ENCODE measurements around the gene INVS.
"Not testable (repeated sequence)": the region's sequence is repeated elsewhere in the genome, so short reads cannot be mapped to it uniquely, and the experiment has no call there.

Gene INVS

DNA sequence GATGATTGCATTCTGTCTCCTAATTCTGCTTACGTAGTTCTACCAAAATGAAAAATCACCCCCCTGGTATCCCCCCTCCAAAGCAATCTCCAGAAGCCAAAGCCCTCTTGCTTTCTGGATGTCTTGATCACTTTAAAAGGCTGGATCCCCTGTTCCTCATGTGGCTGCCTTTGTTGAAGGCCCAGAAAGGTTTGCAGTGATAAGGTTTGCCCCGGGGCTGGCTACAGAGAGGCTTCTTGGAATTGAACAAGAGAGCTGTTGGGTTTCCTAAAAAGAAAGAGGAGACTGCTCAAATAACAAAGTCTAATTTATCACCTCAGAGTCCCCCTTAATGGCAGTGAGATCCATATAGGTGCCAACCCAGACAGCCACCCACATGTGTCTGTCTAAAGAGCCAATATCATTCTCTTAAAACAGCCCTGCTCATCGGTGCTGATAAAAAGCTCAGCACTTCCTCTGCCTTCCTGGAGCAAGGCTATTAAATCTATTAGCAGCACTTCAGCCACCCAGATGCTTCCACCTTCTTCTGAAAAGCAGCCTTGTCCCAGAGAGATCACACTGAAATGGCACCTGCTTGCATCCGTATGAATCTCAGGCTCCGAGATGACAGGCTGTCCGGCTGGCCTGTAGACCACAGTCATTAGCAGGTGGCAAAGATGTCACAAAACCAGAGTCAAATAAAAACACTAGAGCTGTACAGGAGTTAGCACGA is 182.8 kb downstream of the INVS start:
- DNase-seq = no peak

DNA sequence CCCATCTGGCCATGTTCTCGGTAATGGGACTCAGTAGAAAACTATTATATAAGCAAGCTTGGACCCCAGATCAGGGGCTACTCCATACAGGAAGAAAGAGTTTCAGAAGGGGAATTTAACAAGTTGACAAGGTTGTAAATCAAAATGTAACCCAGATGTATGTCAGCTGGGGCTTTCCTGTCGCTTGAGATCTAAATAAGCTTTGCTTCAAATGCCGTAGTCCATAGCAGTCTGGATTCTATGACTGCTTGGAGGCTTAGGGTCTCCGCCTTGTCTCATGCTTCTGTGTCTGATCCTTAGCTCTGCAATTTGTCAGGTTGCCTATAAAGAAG is 183.3 kb downstream of the INVS start:
- DNase-seq = no peak

DNA sequence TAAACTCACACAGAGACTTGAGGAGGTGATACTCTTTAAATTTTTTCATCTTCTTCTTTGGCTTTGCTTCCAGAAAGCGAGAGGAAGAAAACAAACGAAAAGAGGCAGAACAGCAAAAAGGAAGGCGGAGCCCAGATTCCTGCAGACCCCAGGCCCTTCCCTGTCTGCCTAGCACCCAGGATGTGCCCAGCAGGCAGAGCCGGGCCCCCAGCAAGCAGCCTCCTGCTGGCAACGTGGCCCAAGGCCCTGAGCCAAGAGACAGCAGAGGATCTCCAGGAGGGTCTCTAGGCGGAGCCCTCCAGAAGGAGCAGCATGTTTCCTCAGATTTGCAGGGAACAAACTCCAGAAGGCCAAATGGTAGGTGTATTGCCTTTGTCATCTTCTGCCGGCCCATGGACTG is 185.2 kb downstream of the INVS start:
- no peak for DNase-seq

DNA sequence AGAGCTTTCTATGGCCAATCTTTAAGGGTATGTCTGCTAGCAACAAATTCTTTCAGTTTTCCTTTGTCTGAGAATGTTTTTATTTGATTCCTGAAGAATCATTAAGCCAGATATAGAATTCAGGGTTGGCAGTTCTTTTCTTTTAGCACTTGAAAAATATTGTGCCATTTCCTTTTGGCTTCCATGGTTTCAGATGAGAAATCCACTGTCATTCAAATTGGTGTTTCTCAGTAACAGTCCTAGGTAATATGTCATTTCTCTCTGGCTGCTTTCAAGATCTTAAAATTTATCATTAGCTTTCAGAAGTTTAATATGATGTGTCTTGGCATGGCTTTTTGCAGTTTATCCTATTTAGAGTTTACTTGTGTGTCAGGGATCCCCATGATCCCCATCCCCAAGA is 186.0 kb downstream of the INVS start:
- DNase-seq = no peak

DNA sequence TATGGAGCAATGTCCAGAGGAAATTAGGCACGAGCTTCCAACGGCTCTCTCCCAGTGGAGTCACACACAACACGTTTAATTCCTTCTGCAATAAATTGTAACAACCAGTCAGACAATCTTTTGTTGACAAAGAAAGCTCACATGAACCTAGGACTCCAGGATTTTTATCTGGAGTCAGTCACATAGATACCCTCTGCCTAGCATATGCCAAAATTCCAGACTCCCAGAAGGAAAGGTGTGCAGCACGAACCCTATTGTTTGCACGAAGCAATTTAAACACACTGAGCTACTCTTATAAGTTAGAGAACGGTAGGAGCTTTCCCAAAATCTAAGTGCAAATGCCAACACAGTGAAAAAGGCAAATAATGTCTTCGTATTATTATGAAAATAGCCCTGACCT is 186.6 kb downstream of the INVS start:
- DNase-seq = no peak

DNA sequence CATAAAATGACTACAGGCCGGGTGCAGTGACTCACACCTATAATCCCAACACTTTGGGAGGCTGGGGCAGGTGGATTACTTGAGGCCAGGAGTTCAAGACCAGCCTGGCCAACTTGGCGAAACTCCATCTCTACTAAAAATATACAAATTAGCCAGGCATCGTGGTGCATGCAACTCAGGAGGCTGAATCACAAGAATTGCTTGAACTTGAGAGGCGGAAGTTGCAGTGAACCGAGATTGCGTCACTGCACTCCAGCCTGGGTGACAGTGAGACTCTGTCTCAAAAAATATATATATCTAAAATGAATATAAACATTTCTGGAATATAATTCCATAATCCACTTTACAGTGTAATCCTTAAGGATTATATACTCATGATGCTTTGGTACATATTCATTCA is 187.2 kb downstream of the INVS start:
- DNase-seq = no peak

DNA sequence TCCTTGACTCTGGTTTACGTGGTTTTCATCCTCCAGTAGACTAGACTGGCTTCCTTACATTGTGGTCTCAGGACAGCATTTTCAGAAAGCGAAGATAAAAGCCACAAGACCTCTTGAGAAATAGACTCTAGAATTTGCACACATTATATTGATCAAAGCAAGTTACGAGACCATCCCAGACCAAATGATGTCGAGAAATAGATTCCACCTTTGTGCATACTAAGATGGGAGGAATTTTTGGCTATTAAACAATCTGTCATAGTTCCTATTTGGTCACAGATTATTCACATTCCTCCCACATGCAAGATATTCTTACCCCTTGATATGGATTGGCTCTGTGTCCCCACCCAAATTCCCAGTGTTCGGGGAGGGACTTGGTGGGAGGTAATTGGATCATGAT is 188.1 kb downstream of the INVS start:
- DNase-seq = no peak

DNA sequence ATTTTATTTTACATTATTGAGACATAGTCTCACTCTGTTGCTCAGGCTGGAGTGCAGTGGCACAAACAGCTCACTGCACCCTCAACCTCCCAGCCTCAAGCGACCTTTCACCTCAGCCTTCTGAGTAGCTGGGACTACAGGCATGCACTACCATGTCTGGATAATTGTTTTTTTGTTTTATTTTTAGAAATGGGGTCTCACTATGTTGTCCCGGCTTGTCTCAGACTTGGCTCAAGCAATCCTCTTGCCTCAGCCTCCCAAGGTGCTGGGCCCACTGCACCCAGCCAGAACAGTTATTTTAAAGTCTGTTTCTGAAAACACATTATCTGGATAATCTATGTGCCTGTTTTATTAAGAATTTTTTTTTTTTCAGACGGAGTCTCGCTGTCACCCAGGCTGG is 191.7 kb downstream of the INVS start:
- DNase-seq = no peak

DNA sequence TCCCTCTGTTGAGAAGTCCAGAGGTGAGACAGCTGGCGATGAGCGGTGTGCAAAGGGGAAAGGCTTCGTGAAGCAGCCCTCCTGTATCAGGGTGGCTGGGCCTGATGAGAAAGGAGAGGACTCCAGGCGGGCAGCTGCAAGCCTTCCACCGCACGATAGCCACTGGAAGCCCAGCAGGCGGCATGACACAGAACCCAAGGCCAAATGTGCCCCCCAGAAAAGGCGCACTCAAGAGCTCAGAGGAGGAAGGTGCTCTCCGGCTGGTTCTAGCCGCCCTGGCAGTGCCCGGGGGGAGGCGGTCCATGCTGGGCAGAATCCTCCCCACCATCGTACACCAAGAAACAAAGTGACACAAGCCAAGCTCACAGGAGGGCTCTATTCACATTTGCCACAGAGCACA is 193.4 kb downstream of the INVS start:
- DNase-seq = no peak

DNA sequence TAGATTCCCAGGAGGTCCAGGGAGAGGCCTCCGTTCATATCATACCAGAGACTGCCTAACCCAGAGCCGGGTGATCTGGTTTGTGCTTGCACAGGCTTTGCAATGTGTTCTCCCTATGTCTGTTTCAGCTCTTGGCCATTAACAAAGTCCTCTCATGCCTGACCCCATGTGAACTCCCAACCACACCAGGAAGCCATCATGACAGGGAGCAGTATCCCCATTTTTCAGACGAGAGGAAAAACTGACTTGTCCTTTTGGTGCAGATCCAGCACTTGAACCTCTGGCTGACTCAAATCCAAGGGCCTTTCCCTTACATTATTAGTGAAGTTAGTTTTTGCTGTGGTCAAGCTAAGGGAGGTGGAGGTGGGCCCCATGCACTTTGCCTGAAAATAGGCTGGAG is 195.3 kb downstream of the INVS start:
- DNase-seq = no peak

DNA sequence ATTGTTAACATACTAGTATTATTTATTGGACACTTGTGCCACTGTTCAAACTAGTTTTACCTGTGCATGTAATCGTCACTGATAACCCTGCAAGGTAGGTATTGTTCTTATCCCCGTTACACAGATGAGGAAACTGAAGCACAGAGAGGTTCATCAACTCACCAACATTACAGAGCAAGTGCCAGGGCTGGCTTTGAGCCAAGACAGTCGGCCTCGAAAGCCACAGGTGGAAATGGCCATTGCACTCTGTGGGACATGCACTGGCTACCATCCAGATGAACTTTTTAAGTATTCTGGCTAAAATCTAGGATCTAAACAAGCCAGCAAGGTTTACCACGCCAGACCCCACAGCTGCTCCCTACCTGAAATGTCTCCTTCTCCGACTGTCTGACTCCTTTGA is 195.8 kb downstream of the INVS start:
- no peak for DNase-seq

DNA sequence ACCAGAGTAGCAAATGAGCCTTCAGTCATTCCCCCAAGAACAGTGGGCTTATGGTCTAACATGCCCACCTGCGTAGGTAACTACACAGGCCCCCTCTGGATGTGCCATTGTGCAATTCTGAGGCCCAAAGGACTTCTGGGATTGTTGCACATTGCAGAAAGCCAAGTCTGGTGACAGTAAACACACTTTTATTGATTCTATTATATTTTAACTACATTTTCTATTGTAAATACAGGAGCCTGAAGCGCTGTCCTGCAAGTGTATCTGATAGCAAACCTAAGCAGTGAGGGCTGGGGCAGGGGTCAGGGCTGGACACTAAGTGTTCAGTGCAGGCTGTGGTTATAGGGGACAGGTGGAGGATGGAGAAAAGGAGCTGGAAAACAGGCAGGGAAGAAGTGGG is 196.2 kb downstream of the INVS start:
- DNase-seq = no peak

DNA sequence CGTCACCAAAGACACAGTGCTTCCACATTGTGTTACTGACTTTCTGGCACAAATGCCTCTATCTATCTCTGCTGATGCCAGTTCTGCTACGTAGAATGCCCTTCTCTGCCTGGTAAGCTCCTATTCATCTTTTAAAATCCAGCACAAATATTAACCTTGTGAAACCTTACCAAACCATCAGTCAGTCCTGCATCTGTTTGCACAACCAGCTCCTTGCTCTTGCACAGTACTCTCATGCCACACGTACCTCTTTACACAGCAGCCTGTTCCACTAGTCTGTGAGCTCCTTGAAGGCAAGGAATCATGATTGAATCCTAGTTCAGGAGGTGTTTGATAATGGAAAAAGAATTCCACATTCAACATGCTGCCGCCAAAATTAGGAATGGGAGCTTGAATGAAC is 197.4 kb downstream of the INVS start:
- DNase-seq = no peak

DNA sequence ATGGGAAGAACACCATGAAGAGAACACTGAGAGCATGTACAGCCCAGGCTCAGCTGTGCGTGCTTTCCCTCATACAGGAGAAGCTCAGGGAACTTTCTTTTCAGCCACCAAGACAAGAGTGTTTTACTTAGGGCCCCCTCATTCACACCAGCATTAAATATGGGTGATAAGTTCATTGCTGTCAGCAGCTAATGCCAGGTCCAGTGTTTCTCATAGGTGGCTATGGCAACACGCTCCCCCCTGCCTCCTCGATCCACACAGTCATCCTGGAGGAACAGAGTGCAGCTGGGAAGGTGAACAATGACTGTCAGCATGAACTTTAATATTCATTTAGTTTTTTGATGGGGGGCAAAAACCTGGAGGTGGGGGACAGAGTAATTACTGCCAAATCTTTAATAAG is 199.3 kb downstream of the INVS start:
- DNase-seq = no peak

DNA sequence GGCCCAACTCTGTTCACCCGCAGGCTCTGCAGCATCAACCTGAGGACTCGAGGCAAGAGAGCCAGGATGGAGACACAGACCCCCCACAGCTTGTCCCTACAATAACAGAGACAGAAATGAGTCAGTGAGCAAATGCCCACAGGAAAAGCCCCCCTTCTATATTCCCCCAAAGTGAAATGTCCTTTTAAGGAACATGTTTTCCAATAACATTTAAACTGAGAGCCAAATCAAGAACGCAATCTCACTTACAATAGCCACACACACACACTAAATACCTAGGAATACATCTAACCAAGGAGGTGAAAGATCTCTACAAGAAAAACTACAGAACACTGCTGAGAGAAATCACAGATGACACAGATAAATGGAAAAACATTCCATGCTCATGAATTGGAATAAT is 204.7 kb downstream of the INVS start:
- no peak for DNase-seq

DNA sequence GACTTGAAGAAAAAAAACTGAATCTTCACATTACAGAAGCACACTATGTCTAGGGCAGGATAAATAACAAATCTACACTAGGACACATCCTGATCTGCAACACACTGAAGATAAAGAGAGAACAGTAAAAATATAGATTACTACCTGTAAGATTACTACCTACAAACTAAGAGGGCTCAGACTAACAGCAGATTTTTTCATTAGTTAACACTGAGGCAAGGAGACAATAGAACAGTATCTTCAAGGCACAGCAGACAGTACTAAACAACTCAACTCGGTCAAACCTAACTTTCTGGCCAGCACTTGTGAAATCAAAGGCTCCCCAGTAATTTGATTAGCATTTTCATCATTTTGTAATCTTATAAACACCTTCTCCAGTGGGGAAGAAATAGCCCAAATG is 207.2 kb downstream of the INVS start:
- DNase-seq = no peak

DNA sequence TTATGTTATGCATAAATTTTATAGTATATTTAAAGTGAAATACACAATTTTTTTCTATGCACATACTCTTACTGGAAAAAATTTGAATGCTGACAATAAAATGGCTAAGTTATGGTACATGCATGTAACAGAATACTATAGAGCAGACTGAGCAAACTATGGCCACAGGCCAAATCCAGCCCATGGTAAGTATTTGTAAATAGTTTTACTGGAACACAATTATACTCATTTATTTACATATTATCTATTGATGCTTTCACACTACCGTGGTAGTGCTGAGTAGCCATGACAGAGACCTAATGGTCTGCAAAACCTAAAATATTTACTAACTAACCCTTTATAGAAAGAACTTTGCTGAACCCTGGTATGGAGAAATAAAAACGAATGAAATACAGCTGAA is 208.0 kb downstream of the INVS start:
- DNase-seq = no peak

DNA sequence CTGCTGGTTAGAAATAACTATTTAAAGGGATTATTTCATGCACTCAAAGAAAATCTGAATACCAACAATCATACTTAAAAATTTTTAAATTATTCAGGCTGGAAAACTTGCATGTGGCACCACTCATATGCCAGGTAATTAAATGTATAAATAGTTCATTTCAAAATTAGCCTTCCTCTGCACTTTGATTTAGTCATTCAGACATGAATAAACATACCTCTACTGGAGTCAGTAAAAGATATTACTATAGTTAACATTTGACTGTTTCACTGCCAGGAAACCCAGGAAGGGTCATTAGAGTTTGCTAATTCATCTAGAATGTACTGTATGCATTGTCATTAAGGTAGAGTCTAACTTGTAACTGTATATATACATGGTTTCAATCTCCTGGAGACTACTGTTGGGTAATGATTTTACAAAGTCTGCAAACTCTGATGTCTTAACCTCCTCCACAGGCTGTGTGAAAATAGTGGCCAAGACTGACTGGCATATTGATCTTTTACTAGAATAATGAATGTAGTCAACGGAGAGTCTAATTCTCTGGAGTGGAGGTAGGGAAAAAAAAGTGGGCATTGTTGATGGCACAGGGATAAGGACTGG is 210.0 kb downstream of the INVS start:
- no peak for DNase-seq

DNA sequence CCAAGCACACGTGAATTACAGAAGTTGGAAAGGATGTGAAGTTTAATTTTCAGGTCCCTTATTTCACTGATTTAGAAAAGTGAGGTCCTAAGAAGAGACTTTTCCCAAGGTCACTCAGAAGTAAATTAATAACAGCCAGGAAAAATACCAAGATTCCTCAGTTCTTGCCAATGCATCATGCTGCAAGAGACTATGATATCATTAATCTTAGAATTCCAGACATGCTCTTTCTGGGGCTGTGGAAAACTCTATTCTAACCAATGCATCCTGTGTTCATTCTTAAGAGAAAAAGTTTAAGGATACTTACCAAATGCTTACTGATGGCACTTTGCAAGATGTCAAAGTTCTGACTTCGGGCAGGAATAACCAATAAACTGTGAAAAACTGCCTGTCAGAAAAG is 210.9 kb downstream of the INVS start:
- DNase-seq = no peak

DNA sequence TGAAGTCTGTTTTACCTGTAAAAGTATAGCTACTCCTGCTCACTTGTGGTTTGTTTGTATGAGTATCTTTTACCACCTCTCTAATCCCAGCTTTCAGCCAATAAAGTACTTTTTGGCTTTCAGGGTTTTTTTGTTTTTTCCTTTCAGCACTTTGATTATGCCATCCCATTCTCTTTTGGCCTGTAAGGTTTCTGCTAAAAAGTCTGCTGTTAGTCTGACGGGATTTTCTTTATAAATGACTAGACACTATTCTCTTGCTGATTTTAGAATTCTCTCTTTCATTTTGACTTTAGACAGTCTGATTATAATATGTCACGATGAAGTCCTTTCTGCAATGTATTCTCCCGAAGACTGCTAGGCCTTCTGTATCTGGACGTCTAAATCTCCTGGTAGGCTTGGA is 216.5 kb downstream of the INVS start:
- DNase-seq = no peak

DNA sequence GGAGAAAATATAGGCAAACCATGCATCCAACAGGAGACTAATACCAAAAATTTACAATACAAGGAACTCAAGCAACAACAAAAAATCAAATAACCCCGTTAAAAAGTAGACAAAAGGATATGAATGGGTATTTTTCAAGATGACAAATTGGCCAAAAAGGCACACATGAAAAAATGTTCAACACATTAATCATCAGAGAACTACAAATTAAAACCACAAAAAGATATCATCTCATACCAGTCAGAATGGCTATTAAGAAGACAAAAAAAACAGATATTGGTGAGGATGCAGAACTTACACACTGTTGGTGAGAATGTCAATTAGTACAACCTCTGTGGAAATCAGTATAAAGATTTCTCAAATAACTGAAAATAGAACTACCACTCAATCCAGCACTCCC is 218.7 kb downstream of the INVS start:
- DNase-seq = no peak

DNA sequence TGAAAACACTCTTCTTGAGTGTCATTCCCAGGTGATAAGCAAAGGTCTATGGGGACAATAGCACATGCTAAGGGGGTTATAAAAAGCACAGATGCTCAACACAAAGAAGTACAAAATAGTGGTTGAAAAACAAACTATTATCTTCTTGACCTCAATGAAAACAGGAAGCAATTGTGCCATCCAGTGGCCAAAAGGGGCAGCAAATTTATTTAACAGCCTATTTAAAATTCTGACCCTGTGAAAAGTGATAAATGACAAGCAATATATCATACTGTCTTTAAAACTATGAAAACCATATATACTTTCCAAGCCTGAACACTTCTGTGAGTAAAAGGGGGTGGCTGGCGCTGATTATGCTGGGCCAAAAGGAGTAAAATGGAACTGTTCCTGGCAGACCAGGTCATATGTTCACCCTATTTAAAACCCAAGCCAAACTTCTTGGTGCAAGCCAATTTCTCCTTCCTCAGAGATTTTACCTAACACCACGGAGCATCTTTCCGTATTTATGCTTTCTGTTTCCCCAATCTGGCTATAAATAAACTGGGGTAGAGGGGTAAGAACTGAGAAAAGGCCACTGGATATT is 224.0 kb downstream of the INVS start:
- DNase-seq = no peak

DNA sequence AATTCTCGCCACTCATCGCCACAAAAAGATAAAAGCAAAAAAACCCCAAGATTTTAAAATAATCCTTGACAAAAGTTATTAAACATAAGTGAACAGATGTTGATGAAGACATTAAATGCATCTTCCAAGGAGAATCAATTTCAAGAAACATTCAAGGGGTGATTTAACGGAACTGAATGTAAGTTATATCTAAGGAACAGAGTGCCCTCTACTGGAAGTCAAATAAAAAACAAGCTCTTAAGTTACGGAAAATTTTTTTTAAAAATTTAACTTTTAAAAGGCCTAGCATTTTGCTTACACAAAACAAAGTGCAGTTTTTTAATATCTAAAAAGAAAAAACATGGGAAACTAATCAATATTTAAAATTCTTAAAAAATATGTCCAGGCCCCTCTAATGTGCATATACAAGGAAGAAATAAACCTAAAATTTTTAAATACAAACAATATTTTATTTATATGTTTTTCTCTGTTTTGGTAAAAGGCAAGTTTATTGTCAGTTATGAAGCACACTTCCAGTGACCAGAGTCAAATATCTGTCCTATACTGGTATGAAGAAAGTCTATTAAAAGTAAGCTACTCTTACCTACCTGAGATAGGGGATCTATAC is 225.7 kb downstream of the INVS start:
- no peak for DNase-seq

DNA sequence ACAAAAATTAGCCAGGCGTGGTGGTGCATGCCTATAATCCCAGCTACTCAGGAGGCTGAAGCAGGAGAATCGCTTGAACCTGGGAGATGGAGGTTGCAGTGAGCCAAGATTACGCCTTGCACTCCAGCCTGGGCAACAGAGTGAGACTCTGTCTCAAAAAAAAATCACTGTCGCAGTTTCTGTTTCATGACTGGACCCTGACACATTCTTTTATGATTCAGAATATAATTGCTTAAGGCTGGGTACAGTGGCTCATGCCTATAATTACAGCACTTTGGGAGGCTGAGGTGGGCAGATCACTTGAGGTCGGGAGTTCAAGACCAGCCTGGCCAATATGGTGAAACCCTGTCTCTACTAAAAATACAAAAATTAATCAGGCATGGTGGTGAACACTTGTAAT is 239.7 kb downstream of the INVS start:
- not testable (repeated sequence) for DNase-seq

DNA sequence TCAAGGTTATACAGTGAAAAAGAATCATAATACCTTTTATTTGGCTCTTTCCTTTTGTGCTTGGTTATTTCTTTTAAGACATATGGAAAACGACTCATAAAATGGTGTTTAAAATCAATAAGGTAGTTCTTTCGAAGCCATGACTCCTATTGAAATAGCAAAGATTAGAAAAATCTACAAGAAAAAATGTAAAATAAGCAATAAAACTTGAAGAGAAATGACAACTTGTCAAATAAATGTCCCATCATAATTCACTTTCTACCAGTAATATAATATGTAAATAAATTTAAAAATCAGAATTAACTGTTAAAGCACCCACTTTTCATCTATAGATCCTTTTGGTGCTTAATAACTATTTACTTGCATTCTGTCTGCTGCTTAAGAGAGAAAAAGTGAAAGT is 241.2 kb downstream of the INVS start:
- no peak for DNase-seq
